PC-3 (cell line): Measurements from ENCODE around the gene MYH11.

Experiments used
- CTCF ChIP-seq: fragments of 300-600 bp; sonication (generic); conservative IDR thresholded peaks from 2 replicates; pipeline ENCODE4 v1.5.1; 2017; ENCODE audit warnings: antibody characterized with exemption, low read depth, mild to moderate bottlenecking, low read length
- EZH2 ChIP-seq: fragments of 300-600 bp; sonication (generic); IDR thresholded peaks from one replicate; pipeline ENCODE4 v1.6.1; 2017; ENCODE audit warnings: antibody characterized with exemption, mild to moderate bottlenecking, low read length; ENCODE audit not compliant: unreplicated experiment
- EZH2phosphoT487 ChIP-seq: fragments of 300-600 bp; sonication (generic); IDR thresholded peaks from 2 replicates; pipeline ENCODE4 v1.6.1; 2018; ENCODE audit warnings: mild to moderate bottlenecking, antibody characterized with exemption, low read length, borderline replicate concordance

DNA sequence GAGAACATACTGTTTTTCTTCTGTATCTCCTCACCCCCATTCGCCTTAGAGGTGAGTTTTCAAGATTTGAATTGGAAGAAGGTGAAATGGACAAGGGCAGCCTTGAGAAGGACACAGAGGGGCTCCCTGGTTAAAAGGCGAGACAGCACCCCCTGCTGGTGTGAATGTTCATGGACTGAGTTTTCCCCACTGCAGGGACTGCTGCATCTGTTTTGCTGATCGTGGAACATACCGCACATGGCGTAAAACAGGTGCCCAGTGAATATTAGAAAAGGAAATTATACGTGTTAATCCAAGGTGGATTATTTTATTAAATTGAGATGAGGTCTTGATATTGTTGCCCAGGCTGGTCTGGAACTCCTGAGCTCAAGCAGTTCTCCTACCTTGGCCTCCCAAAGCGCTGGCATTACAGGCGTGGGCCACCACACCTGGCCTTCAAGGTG lies 152.3 kb downstream of the MYH11 start:
- TF ChIP-seq CTCF (peak; percentile 79), EZH2phosphoT487 (no peak), EZH2 (no peak)
